K562 (cell line): Measurements from ENCODE around the gene ELF2.

ENCODE experiments used
- JUN ChIP-seq, 2 experiments: sonication (generic) in 1 of 2; formaldehyde crosslinking in 1 of 2; IDR thresholded peaks; 2 replicates each; pipeline versions ENCODE4 v1.6.1 to v1.8.0; 2012 to 2022; ENCODE audit warnings: borderline replicate concordance in 2 of 2, mild to moderate bottlenecking in 2 of 2, improper control_type of control experiment in 1 of 2, low read depth in 1 of 2, low read length in 1 of 2, missing genetic modification reagents in 1 of 2
- NBN ChIP-seq: fragments of 450-650 bp; IDR thresholded peaks from 2 replicates; pipeline ENCODE4 v1.6.1; 2016; ENCODE audit warnings: low read depth, mild to moderate bottlenecking
- POLR2A ChIP-seq: fragments of 450-650 bp; conservative IDR thresholded peaks from 2 replicates; pipeline ENCODE4 v1.6.1; 2016
- POLR3G ChIP-seq: IDR thresholded peaks from 2 replicates; pipeline ENCODE4 v1.6.1; 2011; ENCODE audit not compliant: insufficient read length, insufficient replicate concordance; ENCODE audit errors: extremely low read depth
- RB1 ChIP-seq: fragments of 450-650 bp; IDR thresholded peaks from 2 replicates; pipeline ENCODE4 v1.6.1; 2017; ENCODE audit warnings: low read depth, mild to moderate bottlenecking
- ZNF224 ChIP-seq: sonication (generic); formaldehyde crosslinking; IDR thresholded peaks from 2 replicates; pipeline ENCODE4 v1.8.0; 2022; ENCODE audit warnings: mild to moderate bottlenecking, missing genetic modification reagents
- ZNF561 ChIP-seq: fragments of 450-650 bp; formaldehyde crosslinking; conservative IDR thresholded peaks from 2 replicates; pipeline ENCODE4 v1.4.0; 2020; ENCODE audit warnings: mild to moderate bottlenecking, moderate library complexity
- TF ChIP-seq, protein P1 (sequence below): sonication (generic); formaldehyde crosslinking; IDR thresholded peaks from 2 replicates; pipeline ENCODE4 v1.5.0; 2020; ENCODE audit warnings: missing genetic modification reagents
- TF ChIP-seq, protein P2 (sequence below): sonication (generic); formaldehyde crosslinking; IDR thresholded peaks from 2 replicates; pipeline ENCODE4 v1.8.0; 2022; ENCODE audit warnings: mild to moderate bottlenecking, missing genetic modification reagents
- TF ChIP-seq, protein P3 (sequence below): sonication (generic); formaldehyde crosslinking; IDR thresholded peaks from 2 replicates; pipeline ENCODE4 v1.8.1; 2022; ENCODE audit warnings: missing genetic modification reagents

DNA sequence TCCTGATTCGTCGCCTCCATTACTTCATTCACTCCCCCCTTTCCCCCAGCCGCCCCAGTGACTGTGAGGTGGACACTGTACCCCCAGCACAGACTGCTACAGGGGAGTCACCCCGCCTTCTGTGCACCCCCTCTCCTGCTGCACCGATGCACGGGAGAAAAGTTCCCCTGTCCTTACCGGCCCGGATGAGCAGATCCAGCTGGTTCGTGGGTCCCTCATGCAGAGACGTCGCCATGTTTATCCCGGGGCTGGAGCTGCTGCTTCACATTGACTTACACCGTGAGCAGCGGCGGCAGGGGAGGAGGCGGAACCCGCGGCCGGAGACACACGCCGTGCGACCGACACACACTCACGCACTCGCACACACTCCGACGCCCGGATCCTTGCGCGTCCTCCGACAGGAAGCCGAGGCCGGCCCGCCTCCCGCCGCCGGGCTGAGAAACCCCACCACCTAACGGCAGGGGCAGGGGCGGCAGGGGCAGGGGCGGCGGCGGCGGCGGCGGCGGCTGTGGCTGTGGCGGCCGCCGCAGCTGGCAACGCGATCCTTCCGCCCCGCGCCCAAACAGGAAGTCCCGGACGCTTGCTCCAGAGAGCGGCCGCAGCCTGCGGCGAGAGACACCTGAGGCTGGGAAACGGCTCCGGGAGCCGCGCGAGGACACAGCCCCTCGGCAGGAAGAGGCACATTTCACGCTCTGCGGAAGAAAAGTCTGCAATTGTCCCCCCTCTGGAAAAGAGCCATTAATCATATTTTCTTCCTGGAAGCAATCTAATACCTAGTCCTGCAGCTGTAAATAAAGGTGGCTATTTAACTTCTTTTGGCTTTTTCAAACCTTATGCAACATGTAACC, 92.8 kb downstream of the ELF2 start:
- 0 out of 2 replicates have a peak, but pooled peaks have one; percentile 31 for TF ChIP-seq JUN (IDR thresholded peaks at IDR 0.05; ENCODE audit: borderline replicate concordance, low read depth, low read length)
- no peak for TF ChIP-seq JUN (CRISPR knock-in tag; IDR thresholded peaks at IDR 0.05; ENCODE audit: borderline replicate concordance)
- TF ChIP-seq ZNF224 (CRISPR knock-in tag), result no peak
- TF ChIP-seq, protein P1, sequence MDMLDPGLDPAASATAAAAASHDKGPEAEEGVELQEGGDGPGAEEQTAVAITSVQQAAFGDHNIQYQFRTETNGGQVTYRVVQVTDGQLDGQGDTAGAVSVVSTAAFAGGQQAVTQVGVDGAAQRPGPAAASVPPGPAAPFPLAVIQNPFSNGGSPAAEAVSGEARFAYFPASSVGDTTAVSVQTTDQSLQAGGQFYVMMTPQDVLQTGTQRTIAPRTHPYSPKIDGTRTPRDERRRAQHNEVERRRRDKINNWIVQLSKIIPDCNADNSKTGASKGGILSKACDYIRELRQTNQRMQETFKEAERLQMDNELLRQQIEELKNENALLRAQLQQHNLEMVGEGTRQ (CRISPR knock-in tag), result no peak
- peak; percentile 85 for TF ChIP-seq POLR2A
- peak; percentile 58; the same call in 1 of the 2 replicates for TF ChIP-seq RB1
- TF ChIP-seq ZNF561 (CRISPR knock-in tag), result no peak
- 0 out of 2 replicates have a peak, but pooled peaks have one; percentile 52 for TF ChIP-seq NBN
- TF ChIP-seq, protein P2, sequence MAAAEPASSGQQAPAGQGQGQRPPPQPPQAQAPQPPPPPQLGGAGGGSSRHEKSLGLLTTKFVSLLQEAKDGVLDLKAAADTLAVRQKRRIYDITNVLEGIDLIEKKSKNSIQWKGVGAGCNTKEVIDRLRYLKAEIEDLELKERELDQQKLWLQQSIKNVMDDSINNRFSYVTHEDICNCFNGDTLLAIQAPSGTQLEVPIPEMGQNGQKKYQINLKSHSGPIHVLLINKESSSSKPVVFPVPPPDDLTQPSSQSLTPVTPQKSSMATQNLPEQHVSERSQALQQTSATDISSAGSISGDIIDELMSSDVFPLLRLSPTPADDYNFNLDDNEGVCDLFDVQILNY (CRISPR knock-in tag), result 0 out of 2 replicates have a peak, but pooled peaks have one; percentile 41
- TF ChIP-seq, protein P3, sequence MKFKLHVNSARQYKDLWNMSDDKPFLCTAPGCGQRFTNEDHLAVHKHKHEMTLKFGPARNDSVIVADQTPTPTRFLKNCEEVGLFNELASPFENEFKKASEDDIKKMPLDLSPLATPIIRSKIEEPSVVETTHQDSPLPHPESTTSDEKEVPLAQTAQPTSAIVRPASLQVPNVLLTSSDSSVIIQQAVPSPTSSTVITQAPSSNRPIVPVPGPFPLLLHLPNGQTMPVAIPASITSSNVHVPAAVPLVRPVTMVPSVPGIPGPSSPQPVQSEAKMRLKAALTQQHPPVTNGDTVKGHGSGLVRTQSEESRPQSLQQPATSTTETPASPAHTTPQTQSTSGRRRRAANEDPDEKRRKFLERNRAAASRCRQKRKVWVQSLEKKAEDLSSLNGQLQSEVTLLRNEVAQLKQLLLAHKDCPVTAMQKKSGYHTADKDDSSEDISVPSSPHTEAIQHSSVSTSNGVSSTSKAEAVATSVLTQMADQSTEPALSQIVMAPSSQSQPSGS (CRISPR knock-in tag), result no peak
- no peak for TF ChIP-seq POLR3G
